H1 (cell line): ENCODE measurements around the gene COL4A1. TPM values are rescaled to one million over a fixed set of nuclear protein-coding genes. Genes with fewer than 3 reads are reported as not detected.

ENCODE experiments used
- BCL11A ChIP-seq, 2 experiments: IDR thresholded peaks; one replicate each; pipeline ENCODE4 v1.6.1; 2011; ENCODE audit warnings: low read depth in 2 of 2, low read length in 2 of 2, mild to moderate bottlenecking in 2 of 2
- BRCA1 ChIP-seq: IDR thresholded peaks from 2 replicates; pipeline ENCODE4 v1.6.1; 2012; ENCODE audit warnings: low read depth, low read length, improper control_type of control experiment
- CHD1 ChIP-seq: IDR thresholded peaks from 2 replicates; pipeline ENCODE4 v1.6.1; 2012; ENCODE audit warnings: low read depth, low read length, improper control_type of control experiment
- HDAC6 ChIP-seq: IDR thresholded peaks from one replicate; pipeline ENCODE4 v1.7.1; 2012; ENCODE audit warnings: low read depth, mild to moderate bottlenecking, inconsistent platforms, low read length, moderate library complexity
- NANOG ChIP-seq: IDR thresholded peaks from 2 replicates; pipeline ENCODE4 v1.6.1; 2011; ENCODE audit warnings: low read length, low read depth, mild to moderate bottlenecking, inconsistent platforms; ENCODE audit not compliant: insufficient read depth, poor library complexity, severe bottlenecking
- PHF8 ChIP-seq: fragments of 200-600 bp; sonication (generic); conservative IDR thresholded peaks from 2 replicates; pipeline ENCODE4 v1.7.1; 2012; ENCODE audit warnings: low read depth, mild to moderate bottlenecking, inconsistent platforms, low read length, moderate library complexity
- POLR2A ChIP-seq, 2 experiments: IDR thresholded peaks; 1 replicate in 1 of 2; 2 replicates in 1 of 2; pipeline ENCODE4 v1.6.1; 2011; ENCODE audit warnings: low read depth in 2 of 2, low read length in 2 of 2, mild to moderate bottlenecking in 2 of 2; ENCODE audit errors: control extremely low read depth in 1 of 2
- SAP30 ChIP-seq: fragments of 300-600 bp; sonication (generic); IDR thresholded peaks from 2 replicates; pipeline ENCODE4 v1.7.1; 2012; ENCODE audit warnings: low read length, moderate library complexity, mild to moderate bottlenecking, inconsistent platforms; ENCODE audit not compliant: insufficient read depth, insufficient replicate concordance
- polyA plus RNA-seq, 7 experiments: library from polyadenylated mRNA; depleted of rRNA in 3 of 7; stranded (reverse) in 5 of 7; unstranded in 2 of 7; fragments of >200 nt in 5 of 7; fragments of 200-250 nt in 2 of 7; gene quantifications; 1 replicate in 5 of 7; 2 replicates in 1 of 7; 4 replicates in 1 of 7; pipeline versions ENCODE4 v1.2.1 to v1.2.3, GENCODE V29; 2011 to 2013; ENCODE audit warnings: missing spikeins in 2 of 7, mixed read lengths in 2 of 7
- total RNA-seq: library from RNA; stranded (reverse); fragmentation: NEBNext Ultra II Directional; extraction: Animal tissue kit (Norgen Biotek cat#: 25700); gene quantifications from 2 replicates; pipeline ENCODE4 v1.2.1, GENCODE V29; 2021

The COL4A1 gene
- total and polyA plus RNA-seq, 2 of the 8 experiments (the other 6 are each of a cell fraction or from before 2014, with no cell fraction given) = 30.7 to 82.0 TPM

DNA sequence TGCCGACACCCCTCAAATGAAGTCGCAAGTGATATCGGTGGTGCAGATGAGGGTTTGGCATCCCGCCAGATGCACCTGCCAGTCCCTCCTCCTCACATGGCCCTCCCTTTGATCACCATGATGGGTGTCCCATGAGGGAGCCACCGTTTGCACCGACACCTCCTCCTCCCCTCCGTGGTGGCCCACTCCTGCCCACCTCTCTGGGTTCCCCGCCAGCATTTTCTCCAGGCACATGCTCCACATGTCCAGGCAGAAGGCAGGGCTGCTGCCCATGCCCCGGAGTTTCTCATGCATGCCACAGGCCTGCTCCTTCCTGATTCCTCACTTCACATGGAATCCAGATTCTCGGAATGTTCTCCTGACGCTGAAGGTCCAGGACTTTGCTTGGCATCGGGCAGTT lies 49.4 kb upstream of the COL4A1 start (continued):
- TF ChIP-seq PHF8 = no peak
- TF ChIP-seq HDAC6 = no peak
- no peak for TF ChIP-seq BRCA1
- TF ChIP-seq NANOG = no peak
- no peak for TF ChIP-seq SAP30
- TF ChIP-seq POLR2A (IDR thresholded peaks at IDR 0.05; ENCODE audit: control extremely low read depth in 1 of 2, low read depth in 2 of 2, low read length in 2 of 2) = no peak
- TF ChIP-seq BCL11A (IDR thresholded peaks at IDR 0.05; ENCODE audit: low read depth in 2 of 2, low read length in 2 of 2) = no peak
- no peak for TF ChIP-seq CHD1
- TF ChIP-seq, all 59 proteins: peak for 0
